HCT116 (cell line): ENCODE data around the gene CNTNAP2. TPM values are rescaled to one million over a fixed set of nuclear protein-coding genes. Genes with fewer than 3 reads are reported as not detected.

Source experiments
- ATAC-seq: fragments of 200-7000 bp; cut with Tn5 transposase; 2 replicates; pipeline ENCODE4 v1.9.1; 2020; ENCODE audit warnings: mild to moderate bottlenecking, moderate library complexity
- BruUV-seq: library from RNA; stranded (reverse); fragments of 400-500 nt; replicated peaks from 2 replicates; lab custom pipeline; 2021; lab: Mats Ljungman, UMichigan
- CTCF ChIA-PET: fragments of 300-600 bp; sonication (Branson Sonifier 250); formaldehyde crosslinking; loops from one replicate; lab custom pipeline; 2021; ENCODE audit warnings: antibody characterized with exemption; lab: Charles Lee
- POLR2A ChIA-PET: fragments of 300-600, 350-600 bp; sonication (Branson Sonifier 250); formaldehyde crosslinking; loops from one replicate; lab custom pipeline; 2021; ENCODE audit warnings: antibody characterized with exemption; lab: Charles Lee
- RAD21 ChIA-PET, 2 experiments: fragments of 300-600 bp; sonication (Branson Sonifier 250); formaldehyde crosslinking; loops; one replicate each; lab custom pipeline; 2023; ENCODE audit warnings: low total read pairs in 2 of 2; ENCODE audit not compliant: uncharacterized antibody in 2 of 2, unreplicated experiment in 2 of 2, low non-redundant PET in 1 of 2; lab: Charles Lee
- DNase-seq: peaks from one replicate; pipeline ENCODE4 v3.0.0-alpha.2; 2010; ENCODE audit warnings: low read depth, low spot score
- H2AFZ ChIP-seq: fragments of 200-600 bp; shearing (Covaris generic), sonication (generic); 2 replicates; pipeline ENCODE4 v1.6.1; 2017; ENCODE audit warnings: low read depth, mixed run types, mixed read lengths, antibody characterized with exemption, low read length; ENCODE audit not compliant: poor library complexity, severe bottlenecking
- H3K27ac ChIP-seq: 2 replicates; pipeline ENCODE4 v1.5.1; 2012; ENCODE audit warnings: low read depth, low read length
- H3K27me3 ChIP-seq: fragments of 200-600 bp; sonication (generic); 2 replicates; pipeline ENCODE4 v1.6.1; 2016; ENCODE audit warnings: mixed run types, low read length, mixed read lengths; ENCODE audit not compliant: insufficient read depth
- H3K36me3 ChIP-seq, 2 experiments: fragments of 200-500 bp in 1 of 2; fragments of 200-600 bp in 1 of 2; sonication (Bioruptor generic) in 1 of 2; sonication (generic) in 1 of 2; 2 replicates each; pipeline versions ENCODE4 v1.5.1 to v1.6.1; 2014 to 2016; ENCODE audit warnings: low read length in 2 of 2, inconsistent platforms in 1 of 2, mixed read lengths in 1 of 2, mixed run types in 1 of 2; ENCODE audit not compliant: insufficient read depth in 2 of 2, control insufficient read depth in 1 of 2
- H3K4me1 ChIP-seq, 2 experiments: fragments of 200-600 bp in 1 of 2; sonication (generic) in 1 of 2; 2 replicates each; pipeline versions ENCODE4 v1.5.1 to v1.6.1; 2012 to 2017; ENCODE audit warnings: low read length in 2 of 2, inconsistent platforms in 1 of 2, mild to moderate bottlenecking in 1 of 2, mixed read lengths in 1 of 2, mixed run types in 1 of 2, moderate library complexity in 1 of 2; ENCODE audit not compliant: insufficient read depth in 2 of 2, control insufficient read depth in 1 of 2
- H3K4me2 ChIP-seq: fragments of 200-600 bp; sonication (generic); 2 replicates; pipeline ENCODE4 v1.6.1; 2017; ENCODE audit warnings: mixed run types, low read length, mixed read lengths
- H3K4me3 ChIP-seq, 2 experiments: fragments of 200-600 bp in 1 of 2; sonication (generic) in 1 of 2; replicated peaks in 1 of 2; 2 replicates each; pipeline ENCODE4 v1.5.1; 2011 to 2016; ENCODE audit warnings: low read length in 2 of 2, control low read depth in 1 of 2, low read depth in 1 of 2, mild to moderate bottlenecking in 1 of 2, mixed read lengths in 1 of 2, mixed run types in 1 of 2
- H3K79me2 ChIP-seq: fragments of 200-600 bp; sonication (generic); 2 replicates; pipeline ENCODE4 v1.6.1; 2017; ENCODE audit warnings: mild to moderate bottlenecking, mixed run types, low read length, moderate library complexity, mixed read lengths; ENCODE audit not compliant: insufficient read depth
- H3K9ac ChIP-seq: fragments of 200-600 bp; sonication (generic); 2 replicates; pipeline ENCODE4 v1.6.1; 2016; ENCODE audit warnings: low read length, mixed read lengths
- H3K9me2 ChIP-seq: fragments of 200-600 bp; sonication (generic), shearing (Covaris generic); 2 replicates; pipeline ENCODE4 v1.6.1; 2017; ENCODE audit warnings: mixed run types, mild to moderate bottlenecking, moderate library complexity; ENCODE audit not compliant: insufficient read depth
- H3K9me3 ChIP-seq, 2 experiments: fragments of 200-500 bp in 1 of 2; fragments of 200-600 bp in 1 of 2; sonication (Bioruptor generic) in 1 of 2; sonication (generic) in 1 of 2; 2 replicates each; pipeline ENCODE4 v1.6.1; 2014 to 2017; ENCODE audit warnings: low read length in 2 of 2, mixed read lengths in 2 of 2, inconsistent platforms in 1 of 2, low read depth in 1 of 2, mild to moderate bottlenecking in 1 of 2, mixed run types in 1 of 2, moderate library complexity in 1 of 2; ENCODE audit not compliant: control insufficient read depth in 1 of 2, insufficient read depth in 1 of 2
- H4K20me1 ChIP-seq: fragments of 200-600 bp; sonication (generic), shearing (Covaris generic); 2 replicates; pipeline ENCODE4 v1.6.1; 2017; ENCODE audit warnings: mixed run types, mild to moderate bottlenecking, moderate library complexity; ENCODE audit not compliant: insufficient read depth
- CBX3 ChIP-seq: IDR thresholded peaks from 2 replicates; pipeline ENCODE4 v1.6.1; 2012; ENCODE audit warnings: low read depth
- CTCF ChIP-seq, 3 experiments: fragments of 200-600 bp in 1 of 3; sonication (generic) in 1 of 3; IDR thresholded peaks in 2 of 3; conservative IDR thresholded peaks in 1 of 3; 2 replicates each; pipeline ENCODE4 v1.5.1; 2012 to 2017; ENCODE audit warnings: low read depth in 2 of 3, low read length in 2 of 3, antibody characterized with exemption in 1 of 3, borderline replicate concordance in 1 of 3, control low read depth in 1 of 3, mild to moderate bottlenecking in 1 of 3, mixed read lengths in 1 of 3, mixed run types in 1 of 3, moderate library complexity in 1 of 3; ENCODE audit not compliant: insufficient read depth in 1 of 3
- ELF1 ChIP-seq: IDR thresholded peaks from 2 replicates; pipeline ENCODE4 v1.6.1; 2012; ENCODE audit warnings: low read depth, borderline replicate concordance
- POLR2AphosphoS5 ChIP-seq: IDR thresholded peaks from 2 replicates; pipeline ENCODE4 v1.6.1; 2011; ENCODE audit warnings: mild to moderate bottlenecking, low read depth, low read length, moderate library complexity
- REST ChIP-seq: IDR thresholded peaks from 2 replicates; pipeline ENCODE4 v1.6.1; 2012; ENCODE audit warnings: low read depth
- SIN3A ChIP-seq: IDR thresholded peaks from 2 replicates; pipeline ENCODE4 v1.6.1; 2012; ENCODE audit warnings: low read depth
- YY1 ChIP-seq: IDR thresholded peaks from 2 replicates; pipeline ENCODE4 v1.6.1; 2011; ENCODE audit warnings: low read length, low read depth, moderate library complexity, mild to moderate bottlenecking; ENCODE audit not compliant: insufficient replicate concordance; ENCODE audit errors: extremely low read depth
- ZFX ChIP-seq: fragments of 450-650 bp; IDR thresholded peaks from 2 replicates; pipeline ENCODE4 v1.6.1; 2017
- intact Hi-C: fragments of 100-400 bp; cut with micrococcal nuclease; formaldehyde crosslinking; loops from 2 replicates; pipeline ENCODE4 v1.10.0; 2022
- total RNA-seq: library from RNA; stranded (reverse); gene quantifications from one replicate; pipeline ENCODE4 v1.2.1, GENCODE V29; 2021; ENCODE audit not compliant: unreplicated experiment
- TF ChIP-seq, protein P1 (sequence below): IDR thresholded peaks from 2 replicates; pipeline ENCODE4 v1.6.1; 2011; ENCODE audit warnings: mild to moderate bottlenecking, low read length, moderate library complexity; ENCODE audit not compliant: insufficient replicate concordance; ENCODE audit errors: extremely low read depth

CNTNAP2 gene
- total RNA-seq, 1 experiment from 2014 or later = 0.37 TPM

- RAD21 ChIA-PET = no interaction called here
- CTCF ChIA-PET = no interaction called here
- H3K4me1 ChIP-seq = no peaks in the 10 kb centered on the region
- TF ChIP-seq ZFX (no peak), YY1 (no peak), CTCF (IDR thresholded peaks at IDR 0.05 in 2 of 3, conservative IDR thresholded peaks at IDR 0.05 in 1 of 3; ENCODE audit: borderline replicate concordance in 1 of 3, insufficient read depth in 1 of 3, low read depth in 2 of 3, low read length in 2 of 3) (no peak), ELF1 (no peak), SIN3A (no peak), REST (no peak), CBX3 (no peak), POLR2AphosphoS5 (no peak)
- TF ChIP-seq, protein P1, sequence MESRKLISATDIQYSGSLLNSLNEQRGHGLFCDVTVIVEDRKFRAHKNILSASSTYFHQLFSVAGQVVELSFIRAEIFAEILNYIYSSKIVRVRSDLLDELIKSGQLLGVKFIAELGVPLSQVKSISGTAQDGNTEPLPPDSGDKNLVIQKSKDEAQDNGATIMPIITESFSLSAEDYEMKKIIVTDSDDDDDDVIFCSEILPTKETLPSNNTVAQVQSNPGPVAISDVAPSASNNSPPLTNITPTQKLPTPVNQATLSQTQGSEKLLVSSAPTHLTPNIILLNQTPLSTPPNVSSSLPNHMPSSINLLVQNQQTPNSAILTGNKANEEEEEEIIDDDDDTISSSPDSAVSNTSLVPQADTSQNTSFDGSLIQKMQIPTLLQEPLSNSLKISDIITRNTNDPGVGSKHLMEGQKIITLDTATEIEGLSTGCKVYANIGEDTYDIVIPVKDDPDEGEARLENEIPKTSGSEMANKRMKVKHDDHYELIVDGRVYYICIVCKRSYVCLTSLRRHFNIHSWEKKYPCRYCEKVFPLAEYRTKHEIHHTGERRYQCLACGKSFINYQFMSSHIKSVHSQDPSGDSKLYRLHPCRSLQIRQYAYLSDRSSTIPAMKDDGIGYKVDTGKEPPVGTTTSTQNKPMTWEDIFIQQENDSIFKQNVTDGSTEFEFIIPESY = no peak
- no peak overlapping the region for H3K4me2 ChIP-seq
- no peaks in the 10 kb centered on the region for H3K79me2 ChIP-seq
- no peak overlapping the region for H3K4me3 ChIP-seq
- no peak for DNase-seq
- H3K9me2 ChIP-seq = no peaks in the 10 kb centered on the region
- ATAC-seq = no peak
- H4K20me1 ChIP-seq = no peaks in the 10 kb centered on the region
- H3K27me3 ChIP-seq = no peaks in the 10 kb centered on the region
- no peak overlapping the region for H3K27ac ChIP-seq
- POLR2A ChIA-PET = no interaction called here
- H2AFZ ChIP-seq = no peak overlapping the region
- no peak overlapping the region for H3K9ac ChIP-seq
- BruUV-seq = no TSS peak
- no peaks in the 10 kb centered on the region for H3K36me3 ChIP-seq
- peaks cover 9 to 15% of the 10 kb centered on the region in 2 experiments; a peak in 2 of 4 replicates for H3K9me3 ChIP-seq
- intact Hi-C loops = no loop called here
These were observed 1408.7 kb downstream of the CNTNAP2 start for GRCh38 chr7:147525325-147525724.
